ENCODE measurements around the gene KCNMB2. TPM values are rescaled to one million over a fixed set of nuclear protein-coding genes. Genes with fewer than 3 reads are reported as not detected.

KCNMB2 gene
- polyA plus RNA-seq, 3 donors: not detected

DNA sequence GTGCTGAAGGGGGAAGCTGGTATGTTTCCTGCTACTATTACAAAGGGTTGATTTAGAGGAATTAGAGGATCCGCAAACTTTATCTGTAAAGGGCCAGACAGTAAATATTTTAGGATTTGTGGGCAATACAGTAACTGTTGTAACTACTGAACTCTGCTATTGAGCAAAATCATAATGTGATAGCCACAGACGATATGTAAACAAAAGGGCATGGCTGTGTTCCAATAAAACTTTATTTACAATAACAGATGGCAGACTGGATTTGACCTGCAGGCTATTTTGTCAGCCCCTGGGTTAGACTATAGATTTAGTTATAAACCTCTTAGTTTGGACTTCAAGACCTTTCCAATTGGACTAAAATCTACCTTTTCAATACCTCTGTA is 27.8 kb upstream of the KCNMB2 start:
- Histone ChIP-seq H3K36me3 (replicated peaks in 1 of 2; ENCODE audit: control insufficient read depth in 1 of 2, insufficient read depth in 2 of 2, low read length in 2 of 2) (no peaks in the 10 kb centered on the region), H3K9ac (ENCODE audit: insufficient read depth, low read length, poor library complexity, severe bottlenecking) (no peak overlapping the region), H3K27ac (ENCODE audit: low read depth in 1 of 2, low read length in 2 of 2) (no peak overlapping the region), H3K79me2 (ENCODE audit: insufficient read depth, low read length) (no peaks in the 10 kb centered on the region), H3K4me1 (ENCODE audit: control insufficient read depth in 1 of 2, insufficient read depth in 2 of 2, low read length in 2 of 2) (no peaks in the 10 kb centered on the region), H3K27me3 (ENCODE audit: control insufficient read depth in 2 of 2, insufficient read depth in 2 of 2, low read length in 2 of 2) (no peaks in the 10 kb centered on the region), H3K4me2 (replicated peaks; ENCODE audit: extremely low read depth, low read length, poor library complexity, severe bottlenecking) (no peak overlapping the region), H2AFZ (ENCODE audit: insufficient read depth, low read depth, low read length, poor library complexity, severe bottlenecking) (no peak overlapping the region), H3K4me3 (replicated peaks in 1 of 3; ENCODE audit: low read depth in 2 of 3, low read length in 3 of 3) (no peak overlapping the region), H4K20me1 (ENCODE audit: insufficient read depth, low read length) (no peaks in the 10 kb centered on the region), H3K9me3 (replicated peaks in 1 of 2; ENCODE audit: control insufficient read depth in 1 of 2, insufficient read depth in 1 of 2, low read length in 2 of 2) (peaks cover 0 to 6% of the 10 kb centered on the region in 2 donors)
- H3K4me3 Mint-ChIP-seq: no peak overlapping the region
- WGBS (ENCODE audit: insufficient coverage): 100% methylated on average over 1 of the region's 2 CpGs
- no peaks in the 10 kb centered on the region for H3K36me3 Mint-ChIP-seq
- TF ChIP-seq, protein P1, sequence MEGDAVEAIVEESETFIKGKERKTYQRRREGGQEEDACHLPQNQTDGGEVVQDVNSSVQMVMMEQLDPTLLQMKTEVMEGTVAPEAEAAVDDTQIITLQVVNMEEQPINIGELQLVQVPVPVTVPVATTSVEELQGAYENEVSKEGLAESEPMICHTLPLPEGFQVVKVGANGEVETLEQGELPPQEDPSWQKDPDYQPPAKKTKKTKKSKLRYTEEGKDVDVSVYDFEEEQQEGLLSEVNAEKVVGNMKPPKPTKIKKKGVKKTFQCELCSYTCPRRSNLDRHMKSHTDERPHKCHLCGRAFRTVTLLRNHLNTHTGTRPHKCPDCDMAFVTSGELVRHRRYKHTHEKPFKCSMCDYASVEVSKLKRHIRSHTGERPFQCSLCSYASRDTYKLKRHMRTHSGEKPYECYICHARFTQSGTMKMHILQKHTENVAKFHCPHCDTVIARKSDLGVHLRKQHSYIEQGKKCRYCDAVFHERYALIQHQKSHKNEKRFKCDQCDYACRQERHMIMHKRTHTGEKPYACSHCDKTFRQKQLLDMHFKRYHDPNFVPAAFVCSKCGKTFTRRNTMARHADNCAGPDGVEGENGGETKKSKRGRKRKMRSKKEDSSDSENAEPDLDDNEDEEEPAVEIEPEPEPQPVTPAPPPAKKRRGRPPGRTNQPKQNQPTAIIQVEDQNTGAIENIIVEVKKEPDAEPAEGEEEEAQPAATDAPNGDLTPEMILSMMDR (IDR thresholded peaks at IDR 0.05): no peak
- no peaks in the 10 kb centered on the region for H3K4me1 Mint-ChIP-seq
- H3K27me3 Mint-ChIP-seq (ENCODE audit: low read depth in 3 of 3): no peaks in the 10 kb centered on the region
- peaks cover 0 to 7% (median 2%) of the 10 kb centered on the region in 7 donors for H3K9me3 Mint-ChIP-seq
- no peak for DNase-seq
- H3K27ac Mint-ChIP-seq: no peak overlapping the region
- intact Hi-C loops (cut with micrococcal nuclease): no loop called here

DNA sequence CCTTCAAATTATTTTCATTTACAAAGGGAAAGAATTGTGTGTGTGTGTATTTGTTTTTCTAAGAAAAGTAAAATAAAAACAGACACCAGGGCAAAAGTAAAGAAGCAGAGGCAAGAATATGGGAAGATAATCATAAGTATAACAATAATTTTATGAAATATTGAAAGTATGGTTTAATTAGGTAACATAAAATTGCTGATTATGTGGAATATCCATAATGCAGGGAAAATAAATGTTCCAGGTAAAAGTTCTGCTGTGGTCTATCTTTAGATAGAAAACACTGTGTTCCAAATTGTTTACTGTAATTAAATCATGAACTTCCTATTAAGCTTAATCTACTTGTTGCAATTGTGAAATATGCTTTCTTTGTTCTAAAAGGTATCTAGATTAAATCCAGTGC is 25.7 kb upstream of the KCNMB2 start:
- no peak overlapping the region for H2AFZ ChIP-seq (ENCODE audit: insufficient read depth, low read depth, low read length, poor library complexity, severe bottlenecking)
- intact Hi-C loops (cut with micrococcal nuclease): no loop called here
- no peak overlapping the region for H3K4me3 ChIP-seq (replicated peaks in 1 of 3; ENCODE audit: low read depth in 2 of 3, low read length in 3 of 3)
- peaks cover 0 to 7% (median 3%) of the 10 kb centered on the region in 7 donors for H3K9me3 Mint-ChIP-seq
- H3K4me3 Mint-ChIP-seq: no peak overlapping the region
- H4K20me1 ChIP-seq (ENCODE audit: insufficient read depth, low read length): no peaks in the 10 kb centered on the region
- DNase-seq: no peak
- H3K27me3 ChIP-seq (ENCODE audit: control insufficient read depth in 2 of 2, insufficient read depth in 2 of 2, low read length in 2 of 2): no peaks in the 10 kb centered on the region
- no peaks in the 10 kb centered on the region for H3K79me2 ChIP-seq (ENCODE audit: insufficient read depth, low read length)
- TF ChIP-seq, protein P1 (IDR thresholded peaks at IDR 0.05): no peak
- no peak overlapping the region for H3K27ac Mint-ChIP-seq
- no peaks in the 10 kb centered on the region for H3K36me3 Mint-ChIP-seq
- H3K9ac ChIP-seq (ENCODE audit: insufficient read depth, low read length, poor library complexity, severe bottlenecking): no peak overlapping the region
- H3K4me1 Mint-ChIP-seq: no peaks in the 10 kb centered on the region
- no peak overlapping the region for H3K27ac ChIP-seq (ENCODE audit: low read depth in 1 of 2, low read length in 2 of 2)
- no peaks in the 10 kb centered on the region for H3K27me3 Mint-ChIP-seq (ENCODE audit: low read depth in 3 of 3)
- peaks cover 0 to 6% of the 10 kb centered on the region in 2 donors for H3K9me3 ChIP-seq (replicated peaks in 1 of 2; ENCODE audit: control insufficient read depth in 1 of 2, insufficient read depth in 1 of 2, low read length in 2 of 2)
- H3K4me1 ChIP-seq (ENCODE audit: control insufficient read depth in 1 of 2, insufficient read depth in 2 of 2, low read length in 2 of 2): no peaks in the 10 kb centered on the region
- H3K4me2 ChIP-seq (replicated peaks; ENCODE audit: extremely low read depth, low read length, poor library complexity, severe bottlenecking): no peak overlapping the region
- no peaks in the 10 kb centered on the region for H3K36me3 ChIP-seq (replicated peaks in 1 of 2; ENCODE audit: control insufficient read depth in 1 of 2, insufficient read depth in 2 of 2, low read length in 2 of 2)
